ENCODE measurements around the gene ZNF654. TPM values are rescaled to one million over a fixed set of nuclear protein-coding genes. Genes with fewer than 3 reads are reported as not detected.

ZNF654 gene
- total and polyA plus RNA-seq, 8 donors: 1.7 to 11.0 (median 5.1) TPM

- intact Hi-C loops (cut with DNase I): no loop called here
- no peak for DNase-seq
- no peaks in the 10 kb centered on the region for H3K9me3 ChIP-seq
- H3K4me3 ChIP-seq: peak overlapping the region; percentile 68 to 98 (median 84)
- 0% methylated on average over 22 to 24 of the region's 24 CpGs for WGBS, 2 donors
- ATAC-seq: no peak
- no peak for TF ChIP-seq CTCF (IDR thresholded peaks at IDR 0.05)
- H3K4me1 ChIP-seq: peaks cover 20 to 35% (median 29%) of the 10 kb centered on the region in 3 donors
- peak overlapping the region; percentile 87 to 94 (median 92) for H3K27ac ChIP-seq
- no peaks in the 10 kb centered on the region for H3K27me3 ChIP-seq
- FAIRE-seq: no peak
- H3K36me3 ChIP-seq: peaks cover 0 to 12% (median 0%) of the 10 kb centered on the region in 3 donors
These were observed 812 bp upstream of the ZNF654 start for GRCh38 chr3:88058306-88058580.

GRCh38 chr3:88059380-88060170 is 520 bp downstream of the ZNF654 start:
- 0% methylated on average over 35 to 45 of the region's 45 CpGs for WGBS, 2 donors
- ATAC-seq: peak; percentile 5 to 23 (median 18)

GRCh38 chr3:88061746-88062145 is 2.7 kb downstream of the ZNF654 start:
- intact Hi-C loops (cut with DNase I): no loop called here
- no peak for ATAC-seq
- Histone ChIP-seq H3K9me3 (no peaks in the 10 kb centered on the region), H3K4me1 (peaks cover 20 to 33% (median 24%) of the 10 kb centered on the region in 3 donors), H3K36me3 (no peaks in the 10 kb centered on the region), H3K27ac (no peak overlapping the region), H3K4me3 (peak overlapping the region in 1 of 4 donors; percentile 98), H3K27me3 (no peaks in the 10 kb centered on the region)
- DNase-seq: no peak
- 21 to 45% methylated on average over 1 of the region's 1 CpG for WGBS, 2 donors
- no peak for FAIRE-seq
- TF ChIP-seq CTCF (IDR thresholded peaks at IDR 0.05): no peak

More at GRCh38 chr3:88059380-88060170, 520 bp downstream of the ZNF654 start:
- DNase-seq (peak in 2 of 6 donors; percentile 16 to 53), FAIRE-seq (no peak)
- Histone ChIP-seq H3K4me1 (peaks cover 20 to 35% (median 24%) of the 10 kb centered on the region in 3 donors), H3K9me3 (no peaks in the 10 kb centered on the region), H3K36me3 (peaks cover 0 to 12% (median 0%) of the 10 kb centered on the region in 3 donors), H3K4me3 (peak overlapping the region; percentile 77 to 98 (median 90)), H3K27ac (peak overlapping the region; percentile 73 to 94 (median 90)), H3K27me3 (no peaks in the 10 kb centered on the region)
- intact Hi-C loops (cut with DNase I): no loop called here
- TF ChIP-seq CTCF (IDR thresholded peaks at IDR 0.05): no peak

- no peak for TF ChIP-seq CTCF (IDR thresholded peaks at IDR 0.05)
- H3K27ac ChIP-seq: no peak overlapping the region
- no peak overlapping the region for H3K4me3 ChIP-seq
- ATAC-seq (peak in 1 of 4 donors; percentile 15), DNase-seq (no peak), FAIRE-seq (no peak)
- WGBS, 2 donors: 82 to 87% methylated on average over 2 of the region's 2 CpGs
- intact Hi-C loops (cut with DNase I): no loop called here
- H3K4me1 ChIP-seq: peaks cover 0 to 16% (median 13%) of the 10 kb centered on the region in 3 donors
- no peaks in the 10 kb centered on the region for H3K9me3 ChIP-seq
- H3K27me3 ChIP-seq: no peaks in the 10 kb centered on the region
- H3K36me3 ChIP-seq: no peaks in the 10 kb centered on the region
These were observed 16.0 kb downstream of the ZNF654 start for GRCh38 chr3:88075072-88075471.

GRCh38 chr3:88075497-88075896 is 16.4 kb downstream of the ZNF654 start:
- Histone ChIP-seq H3K9me3 (no peaks in the 10 kb centered on the region), H3K4me3 (no peak overlapping the region), H3K27me3 (no peaks in the 10 kb centered on the region), H3K36me3 (no peaks in the 10 kb centered on the region), H3K27ac (no peak overlapping the region), H3K4me1 (peaks cover 0 to 16% (median 13%) of the 10 kb centered on the region in 3 donors)
- 32 to 33% methylated on average over 2 of the region's 2 CpGs for WGBS, 2 donors
- no peak for TF ChIP-seq CTCF (IDR thresholded peaks at IDR 0.05)
- FAIRE-seq (no peak), DNase-seq (no peak), ATAC-seq (no peak)
- intact Hi-C loops (cut with DNase I): no loop called here

Data from pancreas (tissue), 10 donors.